WTC11 (cell line): Measurements from ENCODE around the gene CPAMD8. TPM values are rescaled to one million over a fixed set of nuclear protein-coding genes. Genes with fewer than 3 reads are reported as not detected.

ENCODE experiments used
- ATAC-seq: fragments of 200-7000 bp; cut with Tn5 transposase; 2 replicates; pipeline ENCODE4 v1.10.0; 2021; ENCODE audit warnings: mild to moderate bottlenecking, moderate library complexity
- CTCF ChIA-PET: fragments of 300-600 bp; sonication (Branson Sonifier 250); formaldehyde crosslinking; loops from one replicate; lab custom pipeline; 2021; ENCODE audit warnings: antibody characterized with exemption; lab: Charles Lee
- POLR2A ChIA-PET: fragments of 350-600 bp; sonication (Branson Sonifier 250); formaldehyde crosslinking; loops from one replicate; lab custom pipeline; 2021; ENCODE audit warnings: antibody characterized with exemption; lab: Charles Lee
- DNase-seq: peaks from one replicate; pipeline ENCODE4 v3.0.0; 2021; ENCODE audit warnings: low spot score
- H3K27ac Mint-ChIP-seq: 2 replicates; pipeline ENCODE4 v1.8.0; 2021; ENCODE audit warnings: mixed read lengths
- H3K27me3 Mint-ChIP-seq: 2 replicates; pipeline ENCODE4 v1.8.0; 2021; ENCODE audit warnings: low read depth, mild to moderate bottlenecking, moderate library complexity, mixed read lengths
- H3K36me3 Mint-ChIP-seq: 2 replicates; pipeline ENCODE4 v1.8.0; 2021; ENCODE audit warnings: mixed read lengths
- H3K4me1 Mint-ChIP-seq: 2 replicates; pipeline ENCODE4 v1.8.0; 2022; ENCODE audit warnings: mixed read lengths
- H3K4me3 Mint-ChIP-seq: 2 replicates; pipeline ENCODE4 v1.8.0; 2021; ENCODE audit warnings: mild to moderate bottlenecking, moderate library complexity, mixed read lengths
- H3K9me3 Mint-ChIP-seq: 2 replicates; pipeline ENCODE4 v1.8.0; 2021; ENCODE audit warnings: mixed read lengths
- ATF2 ChIP-seq: sonication (generic); formaldehyde crosslinking; IDR thresholded peaks from 2 replicates; pipeline ENCODE4 v1.8.1; 2022; ENCODE audit warnings: low read depth, missing genetic modification reagents, borderline replicate concordance
- EMX1 ChIP-seq: fragments of 250-450 bp; sonication (Bioruptor Pico); IDR thresholded peaks from 2 replicates; pipeline ENCODE4 v1.8.0; 2021; ENCODE audit warnings: mild to moderate bottlenecking
- ETV6 ChIP-seq: sonication (generic); formaldehyde crosslinking; IDR thresholded peaks from 2 replicates; pipeline ENCODE4 v1.8.1; 2022; ENCODE audit warnings: mild to moderate bottlenecking, missing genetic modification reagents
- HMGA2 ChIP-seq: fragments of 250-450 bp; sonication (Bioruptor Pico); IDR thresholded peaks from 2 replicates; pipeline ENCODE4 v1.4.0; 2021; ENCODE audit warnings: mild to moderate bottlenecking, moderate library complexity
- IRF1 ChIP-seq: sonication (generic); formaldehyde crosslinking; IDR thresholded peaks from 2 replicates; pipeline ENCODE4 v1.8.0; 2023; ENCODE audit warnings: missing genetic modification reagents
- TEAD4 ChIP-seq: sonication (generic); formaldehyde crosslinking; IDR thresholded peaks from 2 replicates; pipeline ENCODE4 v1.8.0; 2022; ENCODE audit warnings: mild to moderate bottlenecking, missing genetic modification reagents
- ZBTB21 ChIP-seq: sonication (generic); formaldehyde crosslinking; IDR thresholded peaks from 2 replicates; pipeline ENCODE4 v1.8.1; 2023; ENCODE audit warnings: mild to moderate bottlenecking, missing genetic modification reagents, borderline replicate concordance
- ZNF138 ChIP-seq: sonication (generic); formaldehyde crosslinking; conservative IDR thresholded peaks from 2 replicates; pipeline ENCODE4 v1.8.1; 2022; ENCODE audit warnings: mild to moderate bottlenecking, moderate library complexity, missing genetic modification reagents
- ZNF423 ChIP-seq: fragments of 250-450 bp; sonication (Bioruptor Pico); IDR thresholded peaks from 2 replicates; pipeline ENCODE4 v2.1.2; 2022; ENCODE audit warnings: mild to moderate bottlenecking, moderate library complexity
- ZNF425 ChIP-seq: fragments of 250-450 bp; sonication (Bioruptor Pico); conservative IDR thresholded peaks from 2 replicates; pipeline ENCODE4 v1.9.0; 2021; ENCODE audit warnings: mild to moderate bottlenecking
- ZNF532 ChIP-seq: fragments of 250-450 bp; sonication (Bioruptor Pico); IDR thresholded peaks from 2 replicates; pipeline ENCODE4 v1.9.0; 2021; ENCODE audit warnings: mild to moderate bottlenecking, borderline replicate concordance
- total RNA-seq: library from RNA; stranded (reverse); gene quantifications from 3 replicates; pipeline ENCODE4 v1.2.3, GENCODE V29; 2021
- TF ChIP-seq, protein P1 (sequence below): sonication (generic); formaldehyde crosslinking; IDR thresholded peaks from 2 replicates; pipeline ENCODE4 v1.8.0; 2022; ENCODE audit warnings: mild to moderate bottlenecking, missing genetic modification reagents
- TF ChIP-seq, protein P2 (sequence below): sonication (generic); formaldehyde crosslinking; IDR thresholded peaks from 2 replicates; pipeline ENCODE4 v1.8.1; 2022; ENCODE audit warnings: low read depth, mild to moderate bottlenecking, moderate library complexity, missing genetic modification reagents, borderline replicate concordance
- TF ChIP-seq, protein P3 (sequence below): sonication (generic); formaldehyde crosslinking; IDR thresholded peaks from 2 replicates; pipeline ENCODE4 v1.8.0; 2022; ENCODE audit warnings: mild to moderate bottlenecking, missing genetic modification reagents
- TF ChIP-seq, protein P4 (sequence below): sonication (generic); formaldehyde crosslinking; IDR thresholded peaks from 2 replicates; pipeline ENCODE4 v1.8.1; 2022; ENCODE audit warnings: missing genetic modification reagents, borderline replicate concordance

CPAMD8 gene
- total RNA-seq, 1 experiment from 2014 or later, result 6.9 TPM

- peaks cover 13% of the 10 kb centered on the region for H3K36me3 Mint-ChIP-seq
Measured at GRCh38 chr19:16946951-16947940, 79.4 kb downstream of the CPAMD8 start.

GRCh38 chr19:16945762-16946465, 80.7 kb downstream of the CPAMD8 start:
- Mint-ChIP-seq H3K4me3 (no peak overlapping the region), H3K36me3 (peaks cover 13% of the 10 kb centered on the region), H3K9me3 (peaks cover 23% of the 10 kb centered on the region), H3K27ac (no peak overlapping the region), H3K27me3 (peaks cover 2% of the 10 kb centered on the region; the same call in 1 of the 2 replicates), H3K4me1 (no peaks in the 10 kb centered on the region)
- DNase-seq, result no peak
- CTCF ChIA-PET, result no interaction called here
- no peak for ATAC-seq
- TF ChIP-seq TEAD4 (CRISPR knock-in tag) (no peak), HMGA2 (no peak), EMX1 (CRISPR knock-in tag) (no peak)
- POLR2A ChIA-PET, result no interaction called here

More at GRCh38 chr19:16946951-16947940, 79.4 kb downstream of the CPAMD8 start:
- ATAC-seq, result no peak
- CTCF ChIA-PET, result interaction anchor here (0.6 kb wide), 1 partner anchor 438 kb away, joined by 4 read pairs; no protein-coding TSS in a partner anchor
- POLR2A ChIA-PET, result no interaction called here
- Mint-ChIP-seq H3K4me3 (no peak overlapping the region), H3K9me3 (peaks cover 23% of the 10 kb centered on the region), H3K4me1 (no peaks in the 10 kb centered on the region), H3K27ac (no peak overlapping the region), H3K27me3 (peaks cover 2% of the 10 kb centered on the region; the same call in 1 of the 2 replicates)
- TF ChIP-seq ZNF423 (CRISPR knock-in tag) (no peak), IRF1 (no peak), ZNF532 (no peak), ZBTB21 (no peak), ZNF138 (CRISPR knock-in tag) (no peak)
- TF ChIP-seq, protein P1, sequence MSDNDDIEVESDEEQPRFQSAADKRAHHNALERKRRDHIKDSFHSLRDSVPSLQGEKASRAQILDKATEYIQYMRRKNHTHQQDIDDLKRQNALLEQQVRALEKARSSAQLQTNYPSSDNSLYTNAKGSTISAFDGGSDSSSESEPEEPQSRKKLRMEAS (CRISPR knock-in tag), result no peak
- TF ChIP-seq, protein P2, sequence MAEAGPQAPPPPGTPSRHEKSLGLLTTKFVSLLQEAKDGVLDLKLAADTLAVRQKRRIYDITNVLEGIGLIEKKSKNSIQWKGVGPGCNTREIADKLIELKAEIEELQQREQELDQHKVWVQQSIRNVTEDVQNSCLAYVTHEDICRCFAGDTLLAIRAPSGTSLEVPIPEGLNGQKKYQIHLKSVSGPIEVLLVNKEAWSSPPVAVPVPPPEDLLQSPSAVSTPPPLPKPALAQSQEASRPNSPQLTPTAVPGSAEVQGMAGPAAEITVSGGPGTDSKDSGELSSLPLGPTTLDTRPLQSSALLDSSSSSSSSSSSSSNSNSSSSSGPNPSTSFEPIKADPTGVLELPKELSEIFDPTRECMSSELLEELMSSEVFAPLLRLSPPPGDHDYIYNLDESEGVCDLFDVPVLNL (CRISPR knock-in tag), result no peak
- TF ChIP-seq, all 79 proteins: peak for 0
- no peak for DNase-seq

DNA sequence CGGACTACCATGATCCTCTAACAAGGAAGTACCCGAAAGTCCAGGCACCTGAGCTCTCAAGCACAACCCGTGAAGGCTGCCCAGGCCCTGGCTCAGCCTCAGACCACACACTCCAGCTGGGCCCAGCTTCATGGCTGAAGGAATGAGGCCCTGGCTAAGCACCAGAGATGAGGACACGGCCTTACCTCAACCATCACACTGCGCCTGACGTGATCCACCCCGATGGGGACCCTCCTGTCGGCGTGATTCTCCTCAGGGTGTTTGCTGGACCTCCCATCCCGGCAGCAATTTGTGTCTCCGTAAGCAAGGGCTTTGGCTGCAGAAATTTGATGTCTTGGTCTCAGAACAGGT, 81.3 kb downstream of the CPAMD8 start:
- Mint-ChIP-seq H3K9me3 (peaks cover 23% of the 10 kb centered on the region), H3K4me3 (no peak overlapping the region), H3K27ac (no peak overlapping the region), H3K27me3 (peaks cover 2% of the 10 kb centered on the region; the same call in 1 of the 2 replicates), H3K36me3 (peaks cover 13% of the 10 kb centered on the region), H3K4me1 (no peaks in the 10 kb centered on the region)
- ATAC-seq, result no peak
- no peak for DNase-seq
- ChIA-PET CTCF (no interaction called here), POLR2A (no interaction called here)
- TF ChIP-seq ETV6 (no peak), EMX1 (CRISPR knock-in tag) (no peak), ATF2 (CRISPR knock-in tag) (no peak), ZBTB21 (no peak), ZNF425 (CRISPR knock-in tag) (no peak)
- TF ChIP-seq, protein P3, sequence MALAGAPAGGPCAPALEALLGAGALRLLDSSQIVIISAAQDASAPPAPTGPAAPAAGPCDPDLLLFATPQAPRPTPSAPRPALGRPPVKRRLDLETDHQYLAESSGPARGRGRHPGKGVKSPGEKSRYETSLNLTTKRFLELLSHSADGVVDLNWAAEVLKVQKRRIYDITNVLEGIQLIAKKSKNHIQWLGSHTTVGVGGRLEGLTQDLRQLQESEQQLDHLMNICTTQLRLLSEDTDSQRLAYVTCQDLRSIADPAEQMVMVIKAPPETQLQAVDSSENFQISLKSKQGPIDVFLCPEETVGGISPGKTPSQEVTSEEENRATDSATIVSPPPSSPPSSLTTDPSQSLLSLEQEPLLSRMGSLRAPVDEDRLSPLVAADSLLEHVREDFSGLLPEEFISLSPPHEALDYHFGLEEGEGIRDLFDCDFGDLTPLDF, result no peak
- TF ChIP-seq, protein P4, sequence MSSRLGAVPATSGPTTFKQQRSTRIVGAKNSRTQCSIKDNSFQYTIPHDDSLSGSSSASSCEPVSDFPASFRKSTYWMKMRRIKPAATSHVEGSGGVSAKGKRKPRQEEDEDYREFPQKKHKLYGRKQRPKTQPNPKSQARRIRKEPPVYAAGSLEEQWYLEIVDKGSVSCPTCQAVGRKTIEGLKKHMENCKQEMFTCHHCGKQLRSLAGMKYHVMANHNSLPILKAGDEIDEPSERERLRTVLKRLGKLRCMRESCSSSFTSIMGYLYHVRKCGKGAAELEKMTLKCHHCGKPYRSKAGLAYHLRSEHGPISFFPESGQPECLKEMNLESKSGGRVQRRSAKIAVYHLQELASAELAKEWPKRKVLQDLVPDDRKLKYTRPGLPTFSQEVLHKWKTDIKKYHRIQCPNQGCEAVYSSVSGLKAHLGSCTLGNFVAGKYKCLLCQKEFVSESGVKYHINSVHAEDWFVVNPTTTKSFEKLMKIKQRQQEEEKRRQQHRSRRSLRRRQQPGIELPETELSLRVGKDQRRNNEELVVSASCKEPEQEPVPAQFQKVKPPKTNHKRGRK, result no peak
